Spleen (tissue), 7 donors: ENCODE data around the gene ABCB8.

Source experiments
- POLR2AphosphoS5 ChIP-seq, 3 donors: sonication (generic); formaldehyde crosslinking; IDR thresholded peaks; one replicate each; pipeline ENCODE4 v1.5.1; 2017; ENCODE audit warnings: antibody characterized with exemption in 3 of 3
- TF ChIP-seq, protein P1 (sequence below), 11 experiments: fragments of 200-600 bp in 7 of 11; fragments of 450-650 bp in 4 of 11; sonication (generic) in 4 of 11; IDR thresholded peaks in 8 of 11; conservative IDR thresholded peaks in 3 of 11; 1 replicate in 7 of 11; 2 replicates in 4 of 11; pipeline versions ENCODE4 v1.4.0 to v1.8.0; 2016 to 2021; ENCODE audit warnings: antibody characterized with exemption in 11 of 11, inconsistent platforms in 4 of 11, mild to moderate bottlenecking in 1 of 11
- donor health status: DM: no; HTN: no; CAD: no; lungs with moderate emphysema.
- donor health status: DM: no; HTN: no; CAD: no.
- donor health status: DM: no; HTN: no; CAD: no.

DNA sequence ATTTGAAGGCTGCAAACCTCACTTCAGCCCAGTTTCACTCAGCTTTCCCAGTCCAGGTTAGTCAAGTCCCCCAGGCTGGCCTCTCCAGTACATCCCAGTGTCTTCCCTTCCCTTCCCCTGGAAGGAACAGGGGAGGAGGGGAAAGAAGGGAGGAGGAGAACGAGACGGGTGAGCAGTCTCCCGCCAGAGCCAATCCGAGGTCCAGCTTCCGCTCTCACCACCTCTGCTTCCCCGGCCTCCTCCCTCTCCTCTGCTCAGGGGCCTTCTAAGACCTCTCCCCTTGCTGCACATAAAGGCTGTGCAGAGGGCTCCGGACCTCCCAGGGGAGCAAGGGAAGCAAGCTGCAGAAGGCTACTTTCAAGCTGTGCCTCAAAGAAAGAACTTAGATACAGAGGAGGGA is 8.0 kb upstream of the ABCB8 start:
- no peak for TF ChIP-seq POLR2AphosphoS5 (IDR thresholded peaks at IDR 0.05)
- TF ChIP-seq, protein P1, sequence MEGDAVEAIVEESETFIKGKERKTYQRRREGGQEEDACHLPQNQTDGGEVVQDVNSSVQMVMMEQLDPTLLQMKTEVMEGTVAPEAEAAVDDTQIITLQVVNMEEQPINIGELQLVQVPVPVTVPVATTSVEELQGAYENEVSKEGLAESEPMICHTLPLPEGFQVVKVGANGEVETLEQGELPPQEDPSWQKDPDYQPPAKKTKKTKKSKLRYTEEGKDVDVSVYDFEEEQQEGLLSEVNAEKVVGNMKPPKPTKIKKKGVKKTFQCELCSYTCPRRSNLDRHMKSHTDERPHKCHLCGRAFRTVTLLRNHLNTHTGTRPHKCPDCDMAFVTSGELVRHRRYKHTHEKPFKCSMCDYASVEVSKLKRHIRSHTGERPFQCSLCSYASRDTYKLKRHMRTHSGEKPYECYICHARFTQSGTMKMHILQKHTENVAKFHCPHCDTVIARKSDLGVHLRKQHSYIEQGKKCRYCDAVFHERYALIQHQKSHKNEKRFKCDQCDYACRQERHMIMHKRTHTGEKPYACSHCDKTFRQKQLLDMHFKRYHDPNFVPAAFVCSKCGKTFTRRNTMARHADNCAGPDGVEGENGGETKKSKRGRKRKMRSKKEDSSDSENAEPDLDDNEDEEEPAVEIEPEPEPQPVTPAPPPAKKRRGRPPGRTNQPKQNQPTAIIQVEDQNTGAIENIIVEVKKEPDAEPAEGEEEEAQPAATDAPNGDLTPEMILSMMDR (IDR thresholded peaks at IDR 0.05 in 8 of 11, conservative IDR thresholded peaks at IDR 0.05 in 3 of 11) = no peak
